IPS-20b (cell line): ENCODE measurements around the gene UBA52.

Experiments used
- H3K27ac ChIP-seq: one replicate; pipeline ENCODE4 v1.5.1; 2013; ENCODE audit warnings: low read length
- H3K27me3 ChIP-seq: 2 replicates; pipeline ENCODE4 v1.6.1; 2013; ENCODE audit warnings: mild to moderate bottlenecking, low read length, inconsistent platforms; ENCODE audit not compliant: insufficient read depth
- H3K36me3 ChIP-seq: 2 replicates; pipeline ENCODE4 v1.6.1; 2013; ENCODE audit warnings: low read depth, mild to moderate bottlenecking, inconsistent platforms, low read length, moderate library complexity; ENCODE audit not compliant: insufficient read depth
- H3K4me1 ChIP-seq: 2 replicates; pipeline ENCODE4 v1.6.1; 2013; ENCODE audit warnings: mild to moderate bottlenecking, control low read depth, inconsistent platforms, low read length, moderate library complexity; ENCODE audit not compliant: insufficient read depth
- H3K4me3 ChIP-seq: 2 replicates; pipeline ENCODE4 v1.5.1; 2013; ENCODE audit warnings: mild to moderate bottlenecking, low read length, inconsistent platforms
- H3K9ac ChIP-seq: 2 replicates; pipeline ENCODE4 v1.6.1; 2013; ENCODE audit warnings: low read depth, mild to moderate bottlenecking, inconsistent platforms, low read length, moderate library complexity
- H3K9me3 ChIP-seq: 2 replicates; pipeline ENCODE4 v1.6.1; 2013; ENCODE audit warnings: mild to moderate bottlenecking, low read depth, low read length, inconsistent platforms; ENCODE audit not compliant: insufficient read depth

UBA52 gene

GRCh38 chr19:18558604-18559003, 13.1 kb upstream of the UBA52 start:
- H3K4me3 ChIP-seq = peak overlapping the region; percentile 90
- H3K36me3 ChIP-seq = peaks cover 22% of the 10 kb centered on the region
- no peaks in the 10 kb centered on the region for H3K27me3 ChIP-seq
- H3K27ac ChIP-seq = no peak overlapping the region
- peaks cover 4% of the 10 kb centered on the region for H3K4me1 ChIP-seq
- peak overlapping the region; percentile 76; the same call in 1 of the 2 replicates for H3K9ac ChIP-seq
- H3K9me3 ChIP-seq = no peaks in the 10 kb centered on the region

- H3K36me3 ChIP-seq = peaks cover 33% of the 10 kb centered on the region
- H3K4me3 ChIP-seq = no peak overlapping the region
- no peak overlapping the region for H3K27ac ChIP-seq
- H3K9ac ChIP-seq = no peak overlapping the region
- H3K27me3 ChIP-seq = no peaks in the 10 kb centered on the region
- H3K4me1 ChIP-seq = peaks cover 4% of the 10 kb centered on the region
- H3K9me3 ChIP-seq = no peaks in the 10 kb centered on the region
Measured at GRCh38 chr19:18559685-18560084, 12.0 kb upstream of the UBA52 start.

- peaks cover 56% of the 10 kb centered on the region for H3K36me3 ChIP-seq
- H3K9ac ChIP-seq = no peak overlapping the region
- no peak overlapping the region for H3K4me3 ChIP-seq
- no peaks in the 10 kb centered on the region for H3K9me3 ChIP-seq
- no peaks in the 10 kb centered on the region for H3K27me3 ChIP-seq
- peaks cover 4% of the 10 kb centered on the region for H3K4me1 ChIP-seq
- no peak overlapping the region for H3K27ac ChIP-seq
Measured at GRCh38 chr19:18562086-18562485, 9.6 kb upstream of the UBA52 start.

- Histone ChIP-seq H3K9ac (no peak overlapping the region), H3K27ac (no peak overlapping the region), H3K4me3 (no peak overlapping the region), H3K9me3 (no peaks in the 10 kb centered on the region), H3K36me3 (peaks cover 73% of the 10 kb centered on the region), H3K4me1 (no peaks in the 10 kb centered on the region), H3K27me3 (no peaks in the 10 kb centered on the region)
Measured at GRCh38 chr19:18566953-18567352, 4.7 kb upstream of the UBA52 start.

- peaks cover 9% of the 10 kb centered on the region; the same call in 1 of the 2 replicates for H3K4me1 ChIP-seq
- no peaks in the 10 kb centered on the region for H3K27me3 ChIP-seq
- H3K9me3 ChIP-seq = no peaks in the 10 kb centered on the region
- no peak overlapping the region for H3K9ac ChIP-seq
- no peak overlapping the region for H3K4me3 ChIP-seq
- H3K36me3 ChIP-seq = peaks cover 66% of the 10 kb centered on the region
- H3K27ac ChIP-seq = no peak overlapping the region
Measured at GRCh38 chr19:18568367-18568766, 3.3 kb upstream of the UBA52 start.

GRCh38 chr19:18574691-18575291, 3.1 kb downstream of the UBA52 start:
- Histone ChIP-seq H3K9ac (no peak overlapping the region), H3K4me1 (peaks cover 9% of the 10 kb centered on the region; the same call in 1 of the 2 replicates), H3K27ac (no peak overlapping the region), H3K4me3 (no peak overlapping the region), H3K9me3 (no peaks in the 10 kb centered on the region), H3K36me3 (peaks cover 52% of the 10 kb centered on the region), H3K27me3 (no peaks in the 10 kb centered on the region)

- H3K27me3 ChIP-seq = no peaks in the 10 kb centered on the region
- no peak overlapping the region for H3K27ac ChIP-seq
- peaks cover 52% of the 10 kb centered on the region for H3K36me3 ChIP-seq
- H3K9me3 ChIP-seq = no peaks in the 10 kb centered on the region
- H3K4me3 ChIP-seq = no peak overlapping the region
- H3K4me1 ChIP-seq = peaks cover 9% of the 10 kb centered on the region; the same call in 1 of the 2 replicates
- H3K9ac ChIP-seq = no peak overlapping the region
Measured at GRCh38 chr19:18576383-18576782, 4.7 kb downstream of the UBA52 start.

- H3K4me1 ChIP-seq = peaks cover 9% of the 10 kb centered on the region; the same call in 1 of the 2 replicates
- H3K27ac ChIP-seq = no peak overlapping the region
- peaks cover 52% of the 10 kb centered on the region for H3K36me3 ChIP-seq
- H3K4me3 ChIP-seq = no peak overlapping the region
- H3K9me3 ChIP-seq = no peaks in the 10 kb centered on the region
- no peaks in the 10 kb centered on the region for H3K27me3 ChIP-seq
- no peak overlapping the region for H3K9ac ChIP-seq
Measured at GRCh38 chr19:18577365-18577914, 5.8 kb downstream of the UBA52 start.

GRCh38 chr19:18580311-18580710, 8.7 kb downstream of the UBA52 start:
- Histone ChIP-seq H3K4me1 (no peaks in the 10 kb centered on the region), H3K9me3 (no peaks in the 10 kb centered on the region), H3K27ac (no peak overlapping the region), H3K27me3 (no peaks in the 10 kb centered on the region), H3K9ac (no peak overlapping the region), H3K4me3 (no peak overlapping the region), H3K36me3 (peaks cover 25% of the 10 kb centered on the region)

GRCh38 chr19:18586306-18586705, 14.6 kb downstream of the UBA52 start:
- Histone ChIP-seq H3K9me3 (no peaks in the 10 kb centered on the region), H3K27ac (no peak overlapping the region), H3K36me3 (peaks cover 4% of the 10 kb centered on the region; the same call in 1 of the 2 replicates), H3K9ac (no peak overlapping the region), H3K4me3 (no peak overlapping the region), H3K27me3 (no peaks in the 10 kb centered on the region), H3K4me1 (peaks cover 2% of the 10 kb centered on the region; the same call in 1 of the 2 replicates)

GRCh38 chr19:18587561-18587960, 15.9 kb downstream of the UBA52 start:
- H3K4me3 ChIP-seq = no peak overlapping the region
- H3K36me3 ChIP-seq = peaks cover 4% of the 10 kb centered on the region; the same call in 1 of the 2 replicates
- H3K27me3 ChIP-seq = no peaks in the 10 kb centered on the region
- H3K9me3 ChIP-seq = no peaks in the 10 kb centered on the region
- no peak overlapping the region for H3K27ac ChIP-seq
- peak overlapping the region; percentile 89; the same call in 1 of the 2 replicates for H3K9ac ChIP-seq
- H3K4me1 ChIP-seq = peaks cover 2% of the 10 kb centered on the region; the same call in 1 of the 2 replicates

- Histone ChIP-seq H3K27ac (peak overlapping the region; percentile 63), H3K9me3 (no peaks in the 10 kb centered on the region), H3K9ac (peak overlapping the region; percentile 89; the same call in 1 of the 2 replicates), H3K27me3 (no peaks in the 10 kb centered on the region; the same call in 1 of the 2 replicates), H3K4me1 (peaks cover 2% of the 10 kb centered on the region; the same call in 1 of the 2 replicates), H3K36me3 (peaks cover 4% of the 10 kb centered on the region; the same call in 1 of the 2 replicates), H3K4me3 (peak overlapping the region; percentile 88)
Measured at GRCh38 chr19:18587962-18588610, 16.4 kb downstream of the UBA52 start.
